IMR-90 (cell line): ENCODE results near the gene SHISA4. TPM values are rescaled to one million over a fixed set of nuclear protein-coding genes. Genes with fewer than 3 reads are reported as not detected.

Source experiments
- ATAC-seq: fragments of 200-7000 bp; cut with Tn5 transposase; 2 replicates; pipeline ENCODE4 v1.9.1; 2020; ENCODE audit warnings: low read depth, mild to moderate bottlenecking, moderate library complexity
- BruUV-seq: library from RNA; stranded (reverse); fragments of 400-500 nt; replicated peaks from 2 replicates; lab custom pipeline; 2021; lab: Mats Ljungman, UMichigan
- CTCF ChIA-PET: fragments of 300-600 bp; formaldehyde crosslinking; extraction: SDS; loops from one replicate; lab custom pipeline; 2021; ENCODE audit warnings: antibody characterized with exemption; lab: Yijun Ruan, JAX
- POLR2A ChIA-PET: fragments of 300-600 bp; sonication (Branson Sonifier 250); formaldehyde crosslinking; loops from one replicate; lab custom pipeline; 2022; ENCODE audit warnings: antibody characterized with exemption; ENCODE audit not compliant: unreplicated experiment; lab: Charles Lee
- DNase-seq: peaks from one replicate; pipeline ENCODE4 v3.0.0; 2013
- H2AFZ ChIP-seq: replicated peaks from 2 replicates; pipeline ENCODE3; 2013; ENCODE audit warnings: low read length, mild to moderate bottlenecking; ENCODE audit not compliant: poor library complexity
- H2AK5ac ChIP-seq: 2 replicates; pipeline ENCODE4 v1.6.1; 2013; ENCODE audit warnings: low read depth, low read length, inconsistent platforms
- H2AK9ac ChIP-seq: replicated peaks from 2 replicates; pipeline ENCODE3; 2013; ENCODE audit warnings: mild to moderate bottlenecking, low read depth, low read length, moderate library complexity; ENCODE audit not compliant: poor library complexity
- H2BK120ac ChIP-seq: 2 replicates; pipeline ENCODE4 v1.6.1; 2013; ENCODE audit warnings: low read depth, low read length, inconsistent platforms
- H2BK15ac ChIP-seq: 3 replicates; pipeline ENCODE4 v1.6.1; 2013; ENCODE audit warnings: low read depth, low read length, inconsistent platforms
- H2BK20ac ChIP-seq: 2 replicates; pipeline ENCODE4 v1.6.1; 2013; ENCODE audit warnings: low read depth, mild to moderate bottlenecking, inconsistent platforms, low read length, moderate library complexity
- H2BK5ac ChIP-seq: 2 replicates; pipeline ENCODE4 v1.6.1; 2013; ENCODE audit warnings: mild to moderate bottlenecking, low read depth, low read length, inconsistent platforms; ENCODE audit not compliant: poor library complexity, severe bottlenecking
- H3K14ac ChIP-seq: replicated peaks from 2 replicates; pipeline ENCODE4 v1.6.1; 2013; ENCODE audit warnings: low read depth, low read length, inconsistent platforms
- H3K18ac ChIP-seq: 2 replicates; pipeline ENCODE4 v1.6.1; 2013; ENCODE audit warnings: low read depth, low read length, control low read depth
- H3K23ac ChIP-seq: 2 replicates; pipeline ENCODE4 v1.6.1; 2013; ENCODE audit warnings: low read depth, low read length, inconsistent platforms
- H3K27ac ChIP-seq: 2 replicates; pipeline ENCODE4 v1.5.1; 2013; ENCODE audit warnings: mild to moderate bottlenecking, control low read depth, low read length; ENCODE audit not compliant: insufficient read depth
- H3K27me3 ChIP-seq: 2 replicates; pipeline ENCODE4 v1.6.1; 2013; ENCODE audit warnings: low read length; ENCODE audit not compliant: control insufficient read depth, insufficient read depth
- H3K36me3 ChIP-seq: 2 replicates; pipeline ENCODE4 v1.6.1; 2013; ENCODE audit warnings: low read length, mixed read lengths; ENCODE audit not compliant: control insufficient read depth, insufficient read depth
- H3K4ac ChIP-seq: 2 replicates; pipeline ENCODE4 v1.6.1; 2013; ENCODE audit warnings: low read depth, low read length, inconsistent platforms
- H3K4me1 ChIP-seq: 2 replicates; pipeline ENCODE4 v1.6.1; 2013; ENCODE audit warnings: low read length, mixed read lengths; ENCODE audit not compliant: control insufficient read depth, insufficient read depth
- H3K4me2 ChIP-seq: 2 replicates; pipeline ENCODE4 v1.6.1; 2013; ENCODE audit warnings: low read depth, mild to moderate bottlenecking, control low read depth, low read length, moderate library complexity
- H3K4me3 ChIP-seq: 2 replicates; pipeline ENCODE4 v1.5.1; 2013; ENCODE audit warnings: low read depth, mild to moderate bottlenecking, control low read depth, low read length, moderate library complexity; ENCODE audit not compliant: insufficient read depth
- H3K56ac ChIP-seq: 2 replicates; pipeline ENCODE4 v1.6.1; 2013; ENCODE audit warnings: low read length, inconsistent platforms; ENCODE audit not compliant: insufficient read depth; ENCODE audit errors: extremely low read depth
- H3K79me1 ChIP-seq, 2 experiments: 2 replicates each; pipeline ENCODE4 v1.6.1; 2013; ENCODE audit warnings: low read length in 2 of 2, inconsistent platforms in 1 of 2, low read depth in 1 of 2
- H3K9ac ChIP-seq: 2 replicates; pipeline ENCODE4 v1.6.1; 2013; ENCODE audit warnings: low read depth, low read length, control low read depth
- H3K9me1 ChIP-seq: 2 replicates; pipeline ENCODE4 v1.6.1; 2013; ENCODE audit warnings: low read length, inconsistent platforms; ENCODE audit not compliant: insufficient read depth
- H3K9me3 ChIP-seq: 2 replicates; pipeline ENCODE4 v1.6.1; 2013; ENCODE audit warnings: low read length; ENCODE audit not compliant: control insufficient read depth, insufficient read depth
- H4K20me1 ChIP-seq: 2 replicates; pipeline ENCODE4 v1.6.1; 2013; ENCODE audit warnings: low read length, inconsistent platforms; ENCODE audit not compliant: insufficient read depth
- H4K5ac ChIP-seq: 2 replicates; pipeline ENCODE4 v1.6.1; 2013; ENCODE audit warnings: mild to moderate bottlenecking, low read depth, low read length, control low read depth
- H4K8ac ChIP-seq, 2 experiments: 2 replicates each; pipeline ENCODE4 v1.6.1; 2013; ENCODE audit warnings: low read depth in 2 of 2, low read length in 2 of 2, control low read depth in 1 of 2, inconsistent platforms in 1 of 2
- H4K91ac ChIP-seq: 2 replicates; pipeline ENCODE4 v1.6.1; 2013; ENCODE audit warnings: low read depth, low read length, inconsistent platforms; ENCODE audit not compliant: insufficient read depth
- BHLHE40 ChIP-seq: fragments of 150-350 bp; IDR thresholded peaks from 2 replicates; pipeline ENCODE4 v1.6.1; 2016; ENCODE audit warnings: mild to moderate bottlenecking, low read depth, low read length
- CHD1 ChIP-seq: IDR thresholded peaks from 2 replicates; pipeline ENCODE4 v1.6.1; 2012; ENCODE audit warnings: low read depth, low read length, improper control_type of control experiment
- MAZ ChIP-seq: IDR thresholded peaks from 2 replicates; pipeline ENCODE4 v1.6.1; 2012; ENCODE audit warnings: low read depth, mild to moderate bottlenecking, low read length, improper control_type of control experiment, moderate library complexity, borderline replicate concordance
- RAD21 ChIP-seq: IDR thresholded peaks from 2 replicates; pipeline ENCODE4 v1.6.1; 2012; ENCODE audit warnings: low read length, improper control_type of control experiment
- RFX5 ChIP-seq: IDR thresholded peaks from 2 replicates; pipeline ENCODE4 v1.8.0; 2012; ENCODE audit warnings: low read depth, mild to moderate bottlenecking, low read length, moderate library complexity
- SMC3 ChIP-seq: fragments of 150-350 bp; IDR thresholded peaks from 2 replicates; pipeline ENCODE4 v1.6.1; 2016; ENCODE audit warnings: low read depth, mild to moderate bottlenecking, antibody characterized with exemption, low read length, moderate library complexity
- WGBS, 2 experiments: methylation state at CpG; one replicate each; pipeline versions ENCODE4 v1.1.5 to v1.1.7; 2013; ENCODE audit warnings: missing lambda C conversion rate in 2 of 2; ENCODE audit not compliant: insufficient read length in 1 of 2; ENCODE audit errors: extremely low coverage in 2 of 2; 5-methylcytosine and 5-hydroxymethylcytosine counted together
- dilution Hi-C: fragments of 300-500 bp; cut with HindIII; formaldehyde crosslinking; loops from one replicate; pipeline ENCODE4 v1.14.3; 2018; ENCODE audit warnings: low sequenced_read_pairs; ENCODE audit not compliant: unreplicated experiment
- in situ Hi-C: fragments of 300-500 bp; cut with MboI; formaldehyde crosslinking; loops from 3 replicates; pipeline ENCODE4 v1.14.3; 2019; ENCODE audit warnings: low sequenced_read_pairs, inconsistent platforms, mixed read lengths
- intact Hi-C: fragments of 100-400 bp; cut with micrococcal nuclease; formaldehyde crosslinking; loops from 2 replicates; pipeline ENCODE4 v1.10.0; 2022
- polyA plus RNA-seq, 3 experiments: library from polyadenylated mRNA; depleted of rRNA; stranded (reverse); fragments of >200 nt; gene quantifications; 2 replicates each; pipeline ENCODE4 v1.2.3, GENCODE V29; 2012; ENCODE audit warnings: low replicate concordance in 1 of 3
- total RNA-seq: library from RNA; depleted of rRNA; stranded (reverse); fragments of >200 nt; gene quantifications from 2 replicates; pipeline ENCODE4 v1.2.3, GENCODE V29; 2012
- TF ChIP-seq, protein P1 (sequence below): fragments of 150-350 bp; IDR thresholded peaks from 2 replicates; pipeline ENCODE4 v1.6.1; 2017; ENCODE audit warnings: mild to moderate bottlenecking, antibody characterized with exemption, low read length, low read depth

SHISA4 gene
- total and polyA plus RNA-seq, 2 of the 4 experiments (the other 2 are of a cell fraction), result 10.0 to 34.8 TPM

DNA sequence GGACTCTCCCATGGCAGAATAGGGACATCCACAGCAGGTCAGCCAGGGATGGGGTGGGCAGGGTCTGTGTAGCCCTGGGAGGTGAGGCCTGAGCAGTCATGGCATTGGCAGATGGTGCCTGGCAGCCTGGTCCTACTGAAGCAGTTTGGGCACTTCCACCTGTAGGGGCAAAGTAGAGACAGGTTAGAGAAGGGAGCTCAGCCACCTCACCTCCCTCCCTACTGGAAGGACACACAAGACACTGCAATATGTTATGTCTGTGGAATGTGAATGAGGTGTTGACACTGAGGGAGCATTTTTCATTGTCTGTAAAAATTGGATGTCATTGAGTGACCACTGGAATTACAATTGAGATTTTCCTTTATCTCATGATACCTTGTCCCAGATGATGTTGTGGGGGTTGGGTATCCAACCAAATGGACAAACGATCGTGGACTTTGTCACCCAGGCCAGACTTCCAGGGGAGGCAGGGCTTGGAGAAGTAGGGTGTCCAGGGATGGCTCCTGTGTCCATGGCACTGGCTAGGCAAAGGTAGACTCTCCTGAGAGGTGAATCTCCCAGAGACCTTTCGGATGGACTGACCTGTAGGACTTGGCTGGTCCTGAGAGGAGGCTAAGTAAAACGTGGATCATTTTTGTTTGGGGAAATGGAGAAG, 9.7 kb downstream of the SHISA4 start:
- TF ChIP-seq RAD21, result no peak
- TF ChIP-seq RFX5, result no peak
- TF ChIP-seq, protein P1, sequence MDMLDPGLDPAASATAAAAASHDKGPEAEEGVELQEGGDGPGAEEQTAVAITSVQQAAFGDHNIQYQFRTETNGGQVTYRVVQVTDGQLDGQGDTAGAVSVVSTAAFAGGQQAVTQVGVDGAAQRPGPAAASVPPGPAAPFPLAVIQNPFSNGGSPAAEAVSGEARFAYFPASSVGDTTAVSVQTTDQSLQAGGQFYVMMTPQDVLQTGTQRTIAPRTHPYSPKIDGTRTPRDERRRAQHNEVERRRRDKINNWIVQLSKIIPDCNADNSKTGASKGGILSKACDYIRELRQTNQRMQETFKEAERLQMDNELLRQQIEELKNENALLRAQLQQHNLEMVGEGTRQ, result no peak
- TF ChIP-seq SMC3, result no peak
- TF ChIP-seq MAZ, result no peak
- TF ChIP-seq BHLHE40, result no peak
- no peak for TF ChIP-seq CHD1
- Histone ChIP-seq H4K8ac (peak overlapping the region in 1 of 2 experiments; percentile 85; a peak in 2 of 4 replicates), H2AK5ac (peak overlapping the region; percentile 86; the same call in 1 of the 2 replicates), H3K79me1 (peaks cover 17 to 39% of the 10 kb centered on the region in 2 experiments), H3K9me1 (peaks cover 12% of the 10 kb centered on the region), H3K4me2 (no peak overlapping the region), H3K9me3 (no peaks in the 10 kb centered on the region), H2BK20ac (0 out of 2 replicates have a peak overlapping the region, but pooled peaks have one; percentile 1), H3K9ac (no peak overlapping the region; the same call in 1 of the 2 replicates), H4K91ac (peak overlapping the region; percentile 78), H3K4ac (peak overlapping the region; percentile 88; the same call in 1 of the 2 replicates), H3K27ac (peak overlapping the region; percentile 30), H3K4me3 (no peak overlapping the region), H3K56ac (no peak overlapping the region), H3K23ac (no peak overlapping the region), H3K14ac (no peak overlapping the region; the same call in 1 of the 2 replicates), H2BK5ac (peak overlapping the region; percentile 83), H3K4me1 (peaks cover 21% of the 10 kb centered on the region), H2AFZ (no peak overlapping the region), H4K20me1 (no peaks in the 10 kb centered on the region), H3K18ac (no peak overlapping the region), H2BK120ac (peak overlapping the region; percentile 87; the same call in 1 of the 2 replicates), H2AK9ac (no peak overlapping the region), H4K5ac (no peak overlapping the region), H2BK15ac (peak overlapping the region; percentile 77; the same call in 1 of the 3 replicates), H3K36me3 (peaks cover 36% of the 10 kb centered on the region), H3K27me3 (no peaks in the 10 kb centered on the region)
- no CpG with 5 or more reads among the region's 4 CpGs for WGBS, 2 experiments
- dilution Hi-C loops (no loop called here), intact Hi-C loops (no loop called here), in situ Hi-C loops (loop anchor here (5.0 to 10.0 kb wide), 2 partner anchors 69 to 226 kb away; partner anchors contain the start of gene GPR37L1)
- no peak for DNase-seq
- BruUV-seq, result no TSS peak
- CTCF ChIA-PET, result interaction anchor here (1.4 to 3.5 kb wide), 2 partner anchors 47 to 75 kb away, joined by 9 to 27 read pairs; partner anchors contain the start of gene LMOD1
- POLR2A ChIA-PET, result no interaction called here
- ATAC-seq, result no peak
